ENCODE results near the gene EEF1G.

The EEF1G gene

GRCh38 chr11:62542111-62542745, 31.5 kb downstream of the EEF1G start:
- DNase-seq (ENCODE audit: low read depth in 2 of 3, low spot score in 1 of 3) = no peak

DNA sequence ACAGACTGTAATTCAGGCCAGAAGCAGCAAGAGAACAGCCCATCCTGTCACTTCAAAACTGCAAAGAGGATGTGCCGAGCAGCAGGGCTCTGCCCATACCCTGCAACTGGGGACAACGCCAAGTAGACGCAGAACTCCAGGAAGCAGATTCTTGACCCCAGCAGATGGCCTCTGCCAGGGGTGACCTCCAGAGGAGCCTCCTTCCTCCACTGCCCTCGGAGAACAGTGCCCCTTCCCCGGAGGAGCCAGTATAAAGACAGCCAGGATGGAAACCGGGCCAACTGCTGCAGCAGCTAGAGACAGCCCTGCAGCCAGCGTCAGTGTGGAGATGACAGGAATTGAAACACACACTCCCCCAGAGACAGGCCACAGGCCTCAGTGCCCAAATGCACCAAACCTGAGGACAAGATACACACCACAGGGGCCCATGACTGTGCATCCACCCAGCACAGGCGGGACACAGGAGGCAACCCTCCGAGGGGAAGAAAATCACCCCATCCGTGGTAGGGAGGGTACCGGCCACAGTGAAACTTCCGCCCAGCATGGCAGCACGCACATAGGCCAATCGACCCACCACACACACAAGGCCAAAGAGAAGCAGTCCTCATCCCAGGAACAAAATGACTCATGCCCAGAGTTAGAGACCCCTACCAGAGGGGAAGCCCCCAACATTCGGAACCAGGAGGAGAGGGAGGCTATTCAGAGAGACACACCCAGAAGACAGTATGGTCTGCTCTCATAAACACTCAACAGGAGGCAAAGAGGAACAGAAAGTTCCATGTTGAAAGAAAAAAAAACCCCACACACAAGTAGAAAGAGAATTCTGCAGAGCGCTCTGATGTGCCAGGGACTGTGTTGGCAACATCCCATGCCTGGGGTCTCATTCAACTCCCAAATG, 32.6 kb downstream of the EEF1G start:
- DNase-seq (ENCODE audit: low read depth in 2 of 3, low spot score in 1 of 3) = no peak

DNA sequence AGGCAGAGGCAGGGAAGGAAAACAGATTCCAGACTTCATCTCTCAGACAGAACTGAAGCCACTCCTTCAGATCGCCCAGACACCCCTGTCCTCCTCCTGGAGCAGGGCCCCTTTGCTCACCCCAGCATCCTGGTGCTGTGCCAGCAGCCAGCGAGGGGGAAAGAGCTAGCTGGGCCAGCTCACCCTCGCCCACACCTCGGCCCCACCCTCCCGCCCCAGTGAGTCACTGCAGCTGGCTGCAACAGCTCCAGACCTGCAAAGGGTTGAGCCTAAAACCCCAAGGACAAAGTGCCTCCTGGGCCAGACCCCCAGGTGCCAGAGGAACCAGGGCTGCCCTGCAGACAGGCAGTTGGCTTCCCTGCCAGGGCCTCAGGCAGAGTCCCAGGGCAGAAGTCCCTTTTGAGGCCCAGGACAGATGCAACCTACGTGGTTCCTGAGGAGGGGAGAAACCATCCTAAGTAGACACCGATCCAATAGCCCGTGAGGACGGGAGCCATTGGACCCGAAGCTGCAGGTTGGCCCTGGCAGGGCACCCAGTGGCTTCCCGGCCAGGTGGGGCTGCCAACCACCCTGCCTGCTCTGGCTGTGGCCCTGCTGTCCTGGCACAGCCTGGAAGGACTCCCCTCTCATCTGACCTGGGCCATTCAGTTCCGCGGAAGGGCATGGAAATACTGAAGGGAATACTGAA, 34.3 kb downstream of the EEF1G start:
- DNase-seq (ENCODE audit: low read depth in 2 of 3, low spot score in 1 of 3) = no peak

DNA sequence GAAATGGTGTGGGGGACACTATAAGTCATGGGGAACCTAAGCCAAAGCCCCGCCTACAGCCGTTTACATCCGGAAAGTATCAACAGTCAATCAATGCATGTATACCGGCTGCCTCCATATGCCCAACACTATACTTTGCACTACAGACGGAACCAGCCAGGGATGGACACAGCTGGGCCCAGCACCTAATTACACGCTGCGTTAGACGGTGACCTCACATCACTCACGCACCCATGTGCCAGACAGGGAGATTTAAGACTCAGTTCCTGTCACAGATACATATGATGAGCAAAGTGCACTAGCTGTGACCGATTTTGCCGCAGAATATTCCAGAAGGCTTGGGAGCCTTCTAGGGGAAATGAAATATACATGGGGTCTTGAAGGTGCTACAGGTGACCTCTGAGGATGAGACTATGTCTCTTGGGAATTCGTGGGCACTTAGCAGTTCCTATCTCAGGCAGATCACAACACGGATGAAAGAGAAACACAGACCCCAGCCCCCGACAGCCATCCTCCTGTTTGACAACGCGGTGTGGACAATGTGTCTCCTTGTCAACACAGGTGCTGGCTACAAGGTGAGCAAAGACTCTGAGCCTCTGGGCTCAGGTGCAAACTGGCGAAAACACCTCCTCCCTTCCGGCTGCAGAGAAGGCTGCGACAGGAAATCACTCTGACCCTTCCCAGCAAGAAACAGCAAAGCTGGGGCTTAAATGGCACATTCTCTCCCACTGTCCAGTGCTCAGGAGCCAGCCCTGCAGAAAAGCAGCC, 35.0 kb downstream of the EEF1G start:
- no peak for DNase-seq (ENCODE audit: low read depth in 2 of 3, low spot score in 1 of 3)

- DNase-seq (ENCODE audit: low read depth in 2 of 3, low spot score in 1 of 3) = no peak
These were observed 37.3 kb downstream of the EEF1G start for GRCh38 chr11:62536301-62536957.

GRCh38 chr11:62535802-62536201, 37.9 kb downstream of the EEF1G start:
- no peak for DNase-seq (ENCODE audit: low read depth in 2 of 3, low spot score in 1 of 3)

DNA sequence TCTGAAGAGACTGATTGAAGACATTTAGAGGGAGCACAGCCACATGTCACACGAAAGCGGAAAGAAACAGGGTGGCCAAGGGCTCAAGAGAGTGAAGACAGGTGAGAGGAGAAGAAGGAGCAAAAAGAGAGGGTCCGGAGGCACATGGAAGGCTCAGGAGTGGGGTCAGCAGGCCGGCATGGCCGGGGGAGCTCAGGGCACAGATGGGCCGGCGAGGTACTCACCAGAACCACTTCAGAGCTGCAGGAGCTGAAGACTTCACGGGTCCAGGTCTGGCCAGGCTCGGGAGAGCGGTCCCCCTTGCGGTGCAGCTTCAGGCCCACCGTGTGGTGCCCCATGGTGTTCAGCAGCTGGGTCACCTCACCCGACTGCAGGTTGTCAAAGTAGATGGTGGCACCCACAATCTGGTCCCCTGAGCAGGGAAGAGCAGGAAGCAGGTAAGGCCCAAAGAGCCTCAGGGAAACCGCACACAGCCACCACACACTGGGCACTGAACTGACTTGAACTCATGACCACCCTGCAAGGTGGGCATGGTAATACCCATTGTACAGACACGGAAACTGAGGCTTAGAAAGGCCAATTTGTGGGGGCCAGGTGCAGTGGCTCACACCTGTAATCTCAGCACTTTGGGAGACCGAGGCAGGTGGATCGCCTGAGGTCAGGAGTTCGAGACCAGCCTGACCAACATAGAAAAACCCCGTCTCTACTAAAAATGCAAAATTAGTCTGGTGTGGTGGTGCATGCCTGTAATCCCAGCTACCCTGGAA, 38.7 kb downstream of the EEF1G start:
- no peak for DNase-seq (ENCODE audit: low read depth in 2 of 3, low spot score in 1 of 3)

- DNase-seq (ENCODE audit: low read depth in 2 of 3, low spot score in 1 of 3) = no peak
These were observed 41.6 kb downstream of the EEF1G start for GRCh38 chr11:62532096-62532495.

DNA sequence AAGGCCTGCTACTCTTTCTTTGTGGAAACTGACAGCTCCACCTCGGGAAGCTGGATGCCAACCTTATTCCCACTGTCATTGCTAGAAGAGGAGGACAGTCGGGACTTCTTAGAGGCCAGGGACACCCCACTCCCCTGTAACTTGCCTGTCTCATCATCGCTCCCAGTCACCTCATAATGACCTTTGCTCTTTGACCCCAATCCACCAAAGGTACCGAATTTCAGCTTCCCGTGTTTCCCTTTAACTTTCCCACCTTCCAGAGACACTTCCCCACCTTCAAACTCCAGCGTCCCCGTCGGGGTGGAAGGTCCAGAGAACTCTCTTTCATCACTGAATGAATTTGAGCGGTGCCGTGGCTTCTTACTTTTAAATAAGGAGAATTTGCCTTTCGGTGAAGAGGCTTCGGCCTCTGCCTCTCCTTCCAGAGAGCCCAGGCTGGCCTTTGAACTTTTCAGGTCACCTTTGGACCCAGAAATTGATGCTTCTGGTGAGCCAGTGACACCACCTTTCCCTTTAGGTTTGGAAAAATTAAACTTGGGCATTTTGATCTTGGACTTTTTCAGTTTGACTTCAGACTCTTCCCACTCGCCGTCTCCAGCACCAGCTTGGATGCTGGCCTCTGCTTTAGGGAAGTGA, 56.8 kb downstream of the EEF1G start:
- no peak for DNase-seq (ENCODE audit: low read depth in 2 of 3, low spot score in 1 of 3)

GRCh38 chr11:62514151-62514550, 59.5 kb downstream of the EEF1G start:
- DNase-seq (ENCODE audit: low read depth in 2 of 3, low spot score in 1 of 3) = no peak

DNA sequence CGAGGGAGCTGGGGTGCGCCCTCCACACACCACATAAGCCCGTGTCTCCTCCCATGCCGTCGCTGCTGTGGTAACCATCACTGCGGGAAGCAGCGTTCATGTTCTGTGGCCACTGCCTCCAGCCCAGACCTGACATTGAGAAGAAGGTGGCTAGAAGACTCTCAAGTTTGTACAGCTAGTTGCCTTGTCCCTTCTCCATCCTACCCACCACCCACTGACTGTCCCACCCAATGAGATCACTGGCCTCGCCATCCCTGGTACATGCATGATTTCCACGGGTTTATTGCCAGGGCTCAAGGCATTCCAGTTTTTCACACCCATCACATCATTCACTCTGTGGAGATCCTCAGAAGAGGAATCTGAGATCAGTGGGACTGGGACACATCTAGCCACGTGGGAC, 60.1 kb downstream of the EEF1G start:
- no peak for DNase-seq (ENCODE audit: low read depth in 2 of 3, low spot score in 1 of 3)

GRCh38 chr11:62512961-62513360, 60.7 kb downstream of the EEF1G start:
- DNase-seq (ENCODE audit: low read depth in 2 of 3, low spot score in 1 of 3) = no peak

Measured in stimulated activated CD4-positive, alpha-beta T cell treated with anti-CD3 and anti-CD28 coated beads, Interleukin-12 subunit alpha, Interleukin-12 subunit beta, amount 100 ng/mL, for 48 hours (primary cell).